BJ (cell line): Measurements from ENCODE around the gene B4GALT2. TPM values are rescaled to one million over a fixed set of nuclear protein-coding genes. Genes with fewer than 3 reads are reported as not detected.

Experiments used
- CTCF ChIA-PET: fragments of 350-600 bp; formaldehyde crosslinking; extraction: SDS; loops from one replicate; lab custom pipeline; 2021; ENCODE audit warnings: antibody characterized with exemption, inconsistent platforms; lab: Yijun Ruan, JAX
- POLR2A ChIA-PET: fragments of 300-600 bp; sonication (Branson Sonifier 250); formaldehyde crosslinking; extraction: SDS; loops from one replicate; lab custom pipeline; 2021; ENCODE audit warnings: antibody characterized with exemption; lab: Charles Lee
- DNase-seq: peaks from one replicate; pipeline ENCODE4 v3.0.0-alpha.2; 2011; ENCODE audit warnings: low read depth
- H3K27me3 ChIP-seq: 2 replicates; pipeline ENCODE4 v1.6.0; 2011; ENCODE audit warnings: low read length; ENCODE audit not compliant: control insufficient read depth, insufficient read depth
- H3K36me3 ChIP-seq: 2 replicates; pipeline ENCODE4 v1.5.1; 2011; ENCODE audit warnings: low read length; ENCODE audit not compliant: control insufficient read depth, insufficient read depth
- H3K4me3 ChIP-seq: 2 replicates; pipeline ENCODE4 v1.5.1; 2011; ENCODE audit warnings: low read depth, mild to moderate bottlenecking, control low read depth, low read length
- polyA plus RNA-seq: library from polyadenylated mRNA; depleted of rRNA; stranded (reverse); fragments of >200 nt; gene quantifications from 2 replicates; pipeline ENCODE4 v1.2.3, GENCODE V29; 2011
- TF ChIP-seq, protein P1 (sequence below): IDR thresholded peaks from 2 replicates; pipeline ENCODE4 v1.5.1; 2011; ENCODE audit warnings: low read depth, mild to moderate bottlenecking, control low read depth, inconsistent platforms, low read length, moderate library complexity; ENCODE audit not compliant: insufficient read depth

B4GALT2 gene
- polyA plus RNA-seq, 1 experiment, result 82.2 TPM

DNA sequence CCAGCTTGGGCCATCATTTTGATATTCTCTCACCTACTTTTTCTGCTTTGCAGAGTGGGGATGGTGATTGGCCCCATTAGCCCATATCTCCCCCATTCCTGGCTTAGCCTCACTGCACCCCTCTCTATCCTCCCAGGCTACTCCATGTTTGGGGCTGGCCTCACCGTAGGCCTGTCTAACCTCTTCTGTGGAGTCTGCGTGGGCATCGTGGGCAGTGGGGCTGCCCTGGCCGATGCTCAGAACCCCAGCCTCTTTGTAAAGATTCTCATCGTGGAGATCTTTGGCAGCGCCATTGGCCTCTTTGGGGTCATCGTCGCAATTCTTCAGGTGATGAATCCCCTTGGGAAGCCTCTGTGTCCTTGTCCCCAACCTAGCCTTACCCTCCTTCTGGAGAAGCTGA is 2.1 kb upstream of the B4GALT2 start:
- TF ChIP-seq, protein P1, sequence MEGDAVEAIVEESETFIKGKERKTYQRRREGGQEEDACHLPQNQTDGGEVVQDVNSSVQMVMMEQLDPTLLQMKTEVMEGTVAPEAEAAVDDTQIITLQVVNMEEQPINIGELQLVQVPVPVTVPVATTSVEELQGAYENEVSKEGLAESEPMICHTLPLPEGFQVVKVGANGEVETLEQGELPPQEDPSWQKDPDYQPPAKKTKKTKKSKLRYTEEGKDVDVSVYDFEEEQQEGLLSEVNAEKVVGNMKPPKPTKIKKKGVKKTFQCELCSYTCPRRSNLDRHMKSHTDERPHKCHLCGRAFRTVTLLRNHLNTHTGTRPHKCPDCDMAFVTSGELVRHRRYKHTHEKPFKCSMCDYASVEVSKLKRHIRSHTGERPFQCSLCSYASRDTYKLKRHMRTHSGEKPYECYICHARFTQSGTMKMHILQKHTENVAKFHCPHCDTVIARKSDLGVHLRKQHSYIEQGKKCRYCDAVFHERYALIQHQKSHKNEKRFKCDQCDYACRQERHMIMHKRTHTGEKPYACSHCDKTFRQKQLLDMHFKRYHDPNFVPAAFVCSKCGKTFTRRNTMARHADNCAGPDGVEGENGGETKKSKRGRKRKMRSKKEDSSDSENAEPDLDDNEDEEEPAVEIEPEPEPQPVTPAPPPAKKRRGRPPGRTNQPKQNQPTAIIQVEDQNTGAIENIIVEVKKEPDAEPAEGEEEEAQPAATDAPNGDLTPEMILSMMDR, result no peak
- no peak overlapping the region for H3K4me3 ChIP-seq
- H3K36me3 ChIP-seq, result peaks cover 11% of the 10 kb centered on the region
- POLR2A ChIA-PET, result no interaction called here
- no peak for DNase-seq
- H3K27me3 ChIP-seq, result no peaks in the 10 kb centered on the region
- CTCF ChIA-PET, result interaction anchor here (1.0 to 1.3 kb wide), 2 partner anchors 43 to 60 kb away, joined by 3 to 4 read pairs; no protein-coding TSS in a partner anchor

DNA sequence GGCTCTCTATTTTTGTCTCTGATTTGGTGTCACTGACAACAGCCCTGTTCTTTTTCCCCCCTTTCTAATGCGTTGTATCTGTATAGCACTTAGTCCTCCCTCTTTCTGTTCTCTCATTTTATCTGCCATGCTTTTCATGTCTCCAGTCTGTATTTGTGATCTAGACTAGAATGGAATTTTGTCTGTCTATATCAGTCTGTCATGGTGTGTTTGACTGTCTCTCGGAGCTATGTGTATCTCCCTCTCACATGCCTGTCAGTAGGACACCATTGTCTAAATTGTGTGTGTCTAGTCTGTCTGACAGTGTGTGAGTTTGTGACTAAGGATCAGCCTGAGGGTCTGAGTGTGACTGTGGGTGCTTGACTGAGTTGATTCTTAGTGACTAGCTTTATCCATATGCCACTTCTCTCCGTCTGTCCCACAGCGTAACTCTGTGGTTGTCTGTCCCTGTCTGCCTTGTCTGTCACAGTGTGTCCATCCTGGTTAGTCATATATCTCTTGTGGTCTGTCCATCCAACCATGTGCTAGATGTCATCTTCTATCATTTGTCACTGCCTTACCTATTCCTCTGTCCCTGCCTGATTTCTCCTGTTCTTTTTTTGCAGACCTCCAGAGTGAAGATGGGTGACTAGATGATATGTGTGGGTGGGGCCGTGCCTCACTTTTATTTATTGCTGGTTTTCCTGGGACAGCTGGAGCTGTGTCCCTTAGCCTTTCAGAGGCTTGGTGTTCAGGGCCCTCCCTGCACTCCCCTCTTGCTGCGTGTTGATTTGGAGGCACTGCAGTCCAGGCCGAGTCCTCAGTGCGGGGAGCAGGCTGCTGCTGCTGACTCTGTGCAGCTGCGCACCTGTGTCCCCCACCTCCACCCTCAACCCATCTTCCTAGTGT is 1.4 kb upstream of the B4GALT2 start:
- ChIA-PET CTCF (interaction anchor here (1.0 to 1.3 kb wide), 3 partner anchors 8 to 59 kb away, joined by 3 to 4 read pairs (median 3); partner anchors contain the start of gene DPH2), POLR2A (no interaction called here)
- DNase-seq, result no peak
- TF ChIP-seq, protein P1, result no peak
- Histone ChIP-seq H3K36me3 (peaks cover 8% of the 10 kb centered on the region), H3K27me3 (no peaks in the 10 kb centered on the region), H3K4me3 (no peak overlapping the region)

DNA sequence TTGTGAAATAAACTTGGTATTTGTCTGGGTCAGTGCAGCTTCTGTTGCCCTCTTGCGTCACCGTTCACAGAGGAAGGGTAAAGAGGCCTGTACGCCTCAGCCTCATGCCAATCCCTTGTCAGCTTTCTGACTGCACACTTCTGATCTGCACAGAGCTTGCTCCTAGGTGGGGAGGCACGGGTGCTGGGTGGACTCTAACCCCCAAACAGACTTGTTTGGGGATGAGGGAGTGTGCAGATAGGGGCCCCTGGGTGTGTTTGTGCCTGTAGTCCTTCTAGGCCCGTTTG is 803 bp upstream of the B4GALT2 start:
- no peaks in the 10 kb centered on the region for H3K27me3 ChIP-seq
- POLR2A ChIA-PET, result no interaction called here
- no peak for DNase-seq
- TF ChIP-seq, protein P1, result no peak
- H3K36me3 ChIP-seq, result peaks cover 8% of the 10 kb centered on the region
- CTCF ChIA-PET, result interaction anchor here (1.0 kb wide), 1 partner anchor 8 kb away, joined by 3 read pairs; the partner anchor contains the start of gene DPH2
- H3K4me3 ChIP-seq, result no peak overlapping the region

DNA sequence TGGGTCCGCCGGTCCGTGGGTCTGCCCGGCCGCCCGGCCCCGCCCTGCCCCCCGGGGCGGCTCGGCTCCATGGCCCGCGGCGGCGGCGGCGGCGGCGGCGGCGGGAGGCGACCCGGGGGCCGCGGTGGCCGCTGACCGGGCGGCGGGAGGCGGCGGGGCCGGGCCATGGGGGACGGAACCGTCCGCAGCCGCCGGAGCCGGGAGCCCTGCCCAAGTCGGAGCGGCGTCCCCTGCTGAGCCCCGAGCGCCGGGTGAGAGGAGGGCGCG is 184 bp downstream of the B4GALT2 start:
- Histone ChIP-seq H3K27me3 (no peaks in the 10 kb centered on the region), H3K4me3 (peak overlapping the region; percentile 68), H3K36me3 (peaks cover 12% of the 10 kb centered on the region)
- TF ChIP-seq, protein P1, result no peak
- ChIA-PET POLR2A (no interaction called here), CTCF (interaction anchor here (1.3 kb wide), 1 partner anchor 10 kb away, joined by 3 read pairs; no protein-coding TSS in a partner anchor)
- no peak for DNase-seq

DNA sequence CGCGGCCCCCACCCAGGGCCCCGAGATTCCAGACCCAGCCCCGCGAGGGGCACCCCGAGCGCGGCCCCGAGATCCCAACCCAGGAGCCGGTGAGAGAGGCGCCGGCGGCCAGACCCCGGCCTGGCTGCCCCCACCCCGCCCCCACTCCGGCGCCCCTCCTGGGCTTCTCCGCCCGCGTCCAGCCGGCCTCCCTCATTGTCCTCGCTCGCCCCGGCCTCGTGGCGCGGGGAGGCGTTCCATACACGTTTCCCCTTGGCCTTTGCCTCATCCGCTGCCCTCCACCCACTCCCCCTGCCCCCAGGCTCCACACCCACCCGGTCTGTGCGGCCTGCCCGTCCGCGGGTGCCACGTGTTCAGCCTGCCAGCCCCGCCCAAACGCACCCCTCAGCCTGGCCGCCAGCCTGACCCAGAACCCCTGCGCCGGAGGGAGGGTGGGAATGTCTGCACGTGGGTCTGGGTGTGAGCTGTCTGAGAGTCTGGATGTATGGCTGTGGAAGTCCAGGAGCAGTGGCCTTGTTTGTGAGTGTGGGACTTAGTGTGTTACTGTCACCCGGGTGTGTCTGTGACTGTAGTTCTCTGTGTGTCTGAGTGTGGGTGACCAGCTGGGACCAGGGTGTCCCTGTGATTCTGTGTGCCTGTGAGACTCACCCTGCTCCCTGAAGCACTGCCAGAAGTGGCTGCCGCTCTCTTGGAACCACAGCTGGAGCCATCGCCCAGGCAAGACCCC is 681 bp downstream of the B4GALT2 start:
- H3K4me3 ChIP-seq, result peak overlapping the region; percentile 68
- TF ChIP-seq, protein P1, result no peak
- ChIA-PET CTCF (interaction anchor here (0.7 to 1.3 kb wide), 2 partner anchors 9 to 45 kb away, joined by 3 read pairs; no protein-coding TSS in a partner anchor), POLR2A (no interaction called here)
- H3K27me3 ChIP-seq, result no peaks in the 10 kb centered on the region
- H3K36me3 ChIP-seq, result peaks cover 15% of the 10 kb centered on the region
- no peak for DNase-seq
